HUES48 (cell line): Measurements from ENCODE around the gene MADD.

Experiments
- H3K27ac ChIP-seq: one replicate; pipeline ENCODE4 v1.7.0; 2013; ENCODE audit warnings: low read depth, low read length, inconsistent platforms
- H3K27me3 ChIP-seq: 2 replicates; pipeline ENCODE4 v1.6.1; 2013; ENCODE audit warnings: mild to moderate bottlenecking, low read length; ENCODE audit not compliant: control insufficient read depth, insufficient read depth
- H3K36me3 ChIP-seq: 2 replicates; pipeline ENCODE4 v1.6.1; 2013; ENCODE audit warnings: low read length; ENCODE audit not compliant: control insufficient read depth, insufficient read depth
- H3K4me1 ChIP-seq: 2 replicates; pipeline ENCODE4 v1.6.1; 2013; ENCODE audit warnings: mild to moderate bottlenecking, low read length; ENCODE audit not compliant: control insufficient read depth, insufficient read depth
- H3K4me3 ChIP-seq: 2 replicates; pipeline ENCODE4 v1.5.1; 2013; ENCODE audit warnings: mild to moderate bottlenecking, low read depth, low read length
- H3K9ac ChIP-seq: 2 replicates; pipeline ENCODE4 v1.6.1; 2013; ENCODE audit warnings: mild to moderate bottlenecking, low read depth, low read length, moderate library complexity
- H3K9me3 ChIP-seq: 2 replicates; pipeline ENCODE4 v1.6.1; 2013; ENCODE audit warnings: low read length; ENCODE audit not compliant: control insufficient read depth, insufficient read depth

The MADD gene

GRCh38 chr11:47377571-47378009 lies 107.7 kb downstream of the MADD start:
- Histone ChIP-seq H3K36me3 (no peaks in the 10 kb centered on the region), H3K4me1 (peaks cover 9% of the 10 kb centered on the region; the same call in 1 of the 2 replicates), H3K4me3 (no peak overlapping the region), H3K9ac (no peak overlapping the region), H3K27me3 (no peaks in the 10 kb centered on the region), H3K27ac (no peak overlapping the region), H3K9me3 (no peaks in the 10 kb centered on the region)

GRCh38 chr11:47378010-47378835 lies 108.3 kb downstream of the MADD start, which contains the start of gene SPI1:
Gene SPI1, minus strand, starts transcription at chr11:47378547. Its CDS starts 194 bp downstream, at chr11:47378353.
- Histone ChIP-seq H3K27me3 (no peaks in the 10 kb centered on the region), H3K4me3 (no peak within 1 kb of the TSS), H3K9ac (no peak within 1 kb of the TSS)

GRCh38 chr11:47378836-47379170 lies 108.9 kb downstream of the MADD start:
- Histone ChIP-seq H3K27me3 (no peaks in the 10 kb centered on the region), H3K9ac (no peak overlapping the region), H3K4me1 (peaks cover 9% of the 10 kb centered on the region; the same call in 1 of the 2 replicates), H3K36me3 (no peaks in the 10 kb centered on the region), H3K9me3 (no peaks in the 10 kb centered on the region), H3K4me3 (no peak overlapping the region), H3K27ac (no peak overlapping the region)

More at GRCh38 chr11:47378010-47378835, 108.3 kb downstream of the MADD start, which contains the start of gene SPI1:
- H3K36me3 ChIP-seq: no peaks in the 10 kb centered on the region
- peaks cover 9% of the 10 kb centered on the region; the same call in 1 of the 2 replicates for H3K4me1 ChIP-seq
- H3K27ac ChIP-seq: no peak within 1 kb of the TSS
- H3K9me3 ChIP-seq: no peaks in the 10 kb centered on the region

- H3K4me3 ChIP-seq: no peak overlapping the region
- no peaks in the 10 kb centered on the region for H3K27me3 ChIP-seq
- H3K27ac ChIP-seq: no peak overlapping the region
- no peaks in the 10 kb centered on the region for H3K9me3 ChIP-seq
- peaks cover 9% of the 10 kb centered on the region; the same call in 1 of the 2 replicates for H3K4me1 ChIP-seq
- H3K36me3 ChIP-seq: no peaks in the 10 kb centered on the region
- H3K9ac ChIP-seq: no peak overlapping the region
Measured at GRCh38 chr11:47379317-47379716, 109.4 kb downstream of the MADD start.
